NCI-H526 treated with DMSO at 0.1 percent for 48 hours (cell line): Measurements from ENCODE around the gene IL18BP.

ENCODE experiments used
- DNase-seq: peaks from one replicate; lab custom pipeline; 2025; lab: John Stamatoyannopoulos, UW

IL18BP gene

DNA sequence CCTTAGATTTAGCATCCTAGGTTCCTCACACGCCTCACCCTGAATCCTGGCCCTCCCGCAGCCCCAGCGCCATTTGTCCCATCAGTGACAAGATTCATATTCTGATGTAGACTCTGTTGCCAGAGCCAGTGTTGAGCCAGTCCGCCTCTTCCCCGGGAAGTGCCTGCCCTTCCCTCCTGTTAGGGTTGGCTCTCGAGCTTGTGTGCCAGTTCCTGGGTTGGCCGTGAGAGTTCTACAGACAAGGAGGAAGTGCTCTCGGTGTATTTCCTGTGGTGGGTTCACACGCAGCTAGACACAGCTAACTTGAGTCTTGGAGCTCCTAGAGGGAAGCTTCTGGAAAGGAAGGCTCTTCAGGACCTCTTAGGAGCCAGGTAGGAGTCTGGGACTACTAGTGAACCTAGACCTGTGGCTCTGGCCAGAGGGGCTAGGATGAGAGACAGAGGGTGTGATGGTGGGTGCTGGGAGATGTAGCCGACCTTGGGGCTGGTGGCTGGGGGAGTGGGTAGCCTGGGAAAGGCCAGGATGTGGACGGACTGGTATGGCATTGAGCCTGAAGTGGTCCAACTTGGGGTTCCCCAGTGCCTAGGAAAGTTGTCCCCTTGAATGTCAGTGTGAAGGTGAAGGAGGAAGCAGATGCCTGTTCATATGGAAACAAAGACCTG, at the start of gene IL18BP:
TSS of gene IL18BP (plus strand) at position 261 of the 662 bp plus-strand sequence. CDS start 1,076 bp downstream, outside the sequence.
- no peak for DNase-seq

DNA sequence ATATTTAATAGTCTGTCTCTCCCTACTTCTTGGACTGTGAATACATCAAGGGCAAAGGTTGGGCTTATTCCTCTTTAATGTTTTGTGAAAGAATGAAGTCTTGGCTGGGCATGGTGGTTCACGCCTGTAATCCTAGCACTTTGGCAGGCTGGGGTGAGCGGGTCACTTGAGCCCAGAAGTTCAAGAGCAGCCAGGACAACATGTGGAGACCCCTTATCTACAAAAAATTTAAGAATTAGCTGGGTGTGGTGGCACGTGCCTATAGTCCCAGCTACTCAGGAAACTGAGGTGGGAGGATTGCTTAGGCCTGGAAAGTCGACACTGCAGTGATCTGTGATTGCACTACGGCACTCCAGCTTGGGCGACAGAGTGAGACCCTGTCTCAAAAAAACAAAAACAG, 49.7 kb upstream of the IL18BP start:
- DNase-seq: no peak

DNA sequence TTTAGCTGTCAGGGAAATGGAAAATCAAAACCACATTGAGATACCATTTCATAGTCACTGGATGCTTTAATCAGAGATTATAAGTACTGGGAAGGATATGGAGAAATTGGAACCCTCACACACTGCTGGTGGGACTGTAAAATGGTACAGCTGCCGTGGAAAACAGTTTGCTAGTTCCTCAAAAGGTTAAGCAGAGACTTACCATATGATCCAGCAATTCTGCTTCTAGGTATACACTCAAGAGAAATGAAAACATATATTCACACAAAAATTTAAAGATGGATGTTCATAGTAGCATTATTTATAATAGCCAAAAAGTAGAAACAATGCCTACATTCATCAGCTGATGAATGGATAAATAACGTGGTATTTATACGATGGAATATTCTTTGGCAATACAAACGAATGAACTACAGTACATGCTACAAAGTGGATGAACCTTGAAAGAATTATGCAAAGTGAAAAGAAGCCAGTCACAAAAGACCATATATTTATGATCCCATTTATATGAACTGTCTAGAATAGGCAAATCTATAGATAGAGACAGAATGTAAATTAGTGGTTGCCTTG, 46.9 kb upstream of the IL18BP start:
- DNase-seq: peak; percentile 97

DNA sequence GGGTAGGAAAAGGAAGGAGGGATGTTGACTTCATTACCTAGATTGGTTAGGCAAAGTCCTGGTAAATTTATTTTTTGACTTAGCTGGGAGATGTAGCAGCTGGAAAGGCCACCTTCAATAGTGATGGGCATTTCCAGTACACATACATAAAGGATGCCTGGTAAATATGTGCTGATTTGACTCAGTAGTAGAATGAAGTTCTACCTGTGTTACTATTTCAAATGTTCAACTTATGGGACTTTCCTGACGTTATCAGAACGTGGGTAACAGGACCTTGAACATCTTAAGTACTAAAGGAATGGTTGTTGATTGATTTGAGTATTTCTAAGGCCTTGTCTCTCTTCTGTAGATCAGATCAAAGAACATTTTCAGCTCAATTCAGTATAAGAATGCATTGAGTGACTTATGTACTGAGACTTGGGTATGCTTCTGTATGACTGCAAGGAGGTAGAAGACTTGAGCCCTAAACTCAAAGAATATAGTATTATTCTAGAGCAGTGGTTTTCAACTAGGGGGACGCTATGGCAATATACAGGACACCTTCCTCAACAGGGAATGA, 42.7 kb upstream of the IL18BP start:
- no peak for DNase-seq

DNA sequence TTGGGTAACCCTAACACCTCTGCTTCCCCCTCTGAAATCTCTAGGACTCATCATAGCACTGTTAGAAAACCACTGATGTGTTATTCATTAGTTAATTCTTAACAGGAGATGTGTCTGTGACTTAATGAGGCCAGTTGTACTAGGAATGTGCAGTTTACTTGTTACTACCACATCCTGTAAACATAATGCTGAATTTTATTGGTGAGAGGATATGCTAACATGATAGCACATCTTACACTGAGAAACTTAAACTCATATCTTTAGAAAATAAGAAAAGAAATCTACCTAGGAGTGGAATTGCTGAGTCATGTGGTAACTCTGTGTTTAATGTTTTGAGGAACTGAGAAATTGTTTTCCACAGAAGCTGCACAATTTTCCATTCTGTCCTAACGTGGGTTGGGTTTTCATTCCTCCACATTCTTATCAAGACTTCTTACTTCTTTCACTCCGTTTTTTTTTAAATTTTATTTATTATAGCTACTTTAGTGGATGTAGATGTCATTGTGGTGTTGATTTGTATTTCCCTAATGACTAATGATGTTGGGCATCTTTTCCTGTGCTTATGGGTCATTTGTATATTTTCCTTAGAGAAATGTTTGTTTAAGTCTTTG, 36.2 kb upstream of the IL18BP start:
- no peak for DNase-seq

DNA sequence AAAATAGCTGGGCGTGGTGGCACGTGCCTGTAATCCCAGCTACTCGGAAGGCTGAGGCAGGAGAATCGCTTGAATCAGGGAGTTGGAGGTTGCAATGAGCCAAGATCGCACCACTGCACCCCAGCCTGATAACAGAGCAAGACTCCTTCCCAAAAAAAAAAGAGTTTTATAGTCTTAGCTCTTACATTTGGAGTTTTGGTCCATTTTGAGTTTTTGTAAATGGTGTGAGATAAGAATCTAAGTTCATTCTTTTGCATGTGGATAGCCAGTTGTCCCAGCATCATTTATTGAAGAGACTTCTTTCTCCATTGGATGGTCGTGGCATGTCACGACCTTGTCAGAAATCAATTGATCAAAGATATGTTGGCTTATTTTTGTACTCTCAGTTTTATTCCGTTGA, 35.2 kb upstream of the IL18BP start:
- no peak for DNase-seq

DNA sequence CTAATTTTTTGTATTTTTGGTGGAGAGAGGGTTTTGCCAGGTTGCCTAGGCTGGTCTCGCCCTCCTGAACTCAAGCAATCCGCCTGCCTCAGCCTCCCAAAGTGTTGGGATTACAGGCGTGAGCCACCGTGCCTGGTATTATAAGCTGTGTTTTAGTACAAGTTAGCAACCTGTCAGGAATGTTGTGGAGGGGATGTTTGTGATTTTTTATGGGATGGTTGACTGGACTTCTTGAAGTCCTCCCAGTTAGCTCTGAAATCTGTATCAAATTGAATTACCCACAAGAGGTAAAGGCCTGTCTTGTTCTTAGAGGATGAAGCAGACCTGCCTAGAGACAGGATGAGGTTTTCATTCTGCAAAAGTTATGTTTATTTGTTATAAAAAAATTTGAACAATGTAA, 34.1 kb upstream of the IL18BP start:
- DNase-seq: no peak

DNA sequence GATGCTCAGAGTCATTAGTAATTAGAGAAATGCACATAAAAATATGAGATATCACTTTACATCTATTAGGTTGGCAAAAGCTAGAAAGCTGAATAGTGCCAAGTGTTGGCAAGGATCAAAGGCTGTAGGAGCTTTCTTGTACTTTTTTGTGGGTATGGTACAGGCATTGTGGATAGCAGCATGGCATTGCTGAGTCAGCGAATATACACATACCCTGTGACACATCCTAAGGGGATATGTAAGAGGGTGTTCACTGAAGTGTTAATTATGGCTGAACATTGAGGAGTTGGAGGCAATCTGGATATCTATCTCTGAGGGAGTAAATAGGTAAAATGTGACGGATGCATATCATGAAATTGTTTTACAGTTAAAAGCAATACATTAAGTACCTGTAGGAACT, 27.0 kb upstream of the IL18BP start:
- DNase-seq: no peak

DNA sequence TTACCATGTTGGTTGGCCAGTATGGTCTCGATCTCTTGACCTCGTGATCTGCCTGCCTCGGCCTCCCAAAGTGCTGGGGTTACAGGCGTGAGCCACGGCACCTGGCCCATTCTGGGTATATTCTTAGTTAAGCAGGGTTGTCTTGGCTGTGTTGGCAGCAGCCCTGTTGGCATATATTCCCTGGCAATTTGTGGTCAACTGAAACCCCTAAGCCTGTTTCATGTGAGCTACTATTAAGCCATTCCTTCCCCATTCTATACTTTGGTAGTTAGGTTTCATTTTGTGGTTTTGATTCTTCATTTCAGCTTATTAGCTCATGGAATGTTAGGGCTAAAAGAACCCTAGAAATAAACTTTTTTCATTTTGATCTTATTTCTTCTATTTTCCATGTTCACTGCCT, 22.2 kb upstream of the IL18BP start:
- DNase-seq: no peak

DNA sequence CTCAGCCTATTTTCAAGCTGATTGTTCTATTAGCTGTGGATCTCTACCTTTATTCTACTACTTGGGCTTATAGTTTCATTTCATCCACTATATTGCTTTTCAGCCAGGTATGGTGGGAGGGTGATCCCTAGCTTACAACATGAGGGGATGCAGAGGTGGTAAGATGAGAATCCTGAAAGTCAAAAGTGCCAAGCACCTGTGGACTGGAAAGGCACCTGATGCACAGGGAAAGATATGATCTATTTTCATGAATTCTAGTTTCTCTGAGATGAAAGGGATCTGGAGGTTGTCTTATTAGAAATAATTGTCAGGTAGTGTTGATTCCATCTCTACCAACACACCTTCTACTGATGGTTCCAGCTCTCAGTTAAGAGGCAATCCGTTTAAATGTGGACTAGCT, 21.6 kb upstream of the IL18BP start:
- no peak for DNase-seq

DNA sequence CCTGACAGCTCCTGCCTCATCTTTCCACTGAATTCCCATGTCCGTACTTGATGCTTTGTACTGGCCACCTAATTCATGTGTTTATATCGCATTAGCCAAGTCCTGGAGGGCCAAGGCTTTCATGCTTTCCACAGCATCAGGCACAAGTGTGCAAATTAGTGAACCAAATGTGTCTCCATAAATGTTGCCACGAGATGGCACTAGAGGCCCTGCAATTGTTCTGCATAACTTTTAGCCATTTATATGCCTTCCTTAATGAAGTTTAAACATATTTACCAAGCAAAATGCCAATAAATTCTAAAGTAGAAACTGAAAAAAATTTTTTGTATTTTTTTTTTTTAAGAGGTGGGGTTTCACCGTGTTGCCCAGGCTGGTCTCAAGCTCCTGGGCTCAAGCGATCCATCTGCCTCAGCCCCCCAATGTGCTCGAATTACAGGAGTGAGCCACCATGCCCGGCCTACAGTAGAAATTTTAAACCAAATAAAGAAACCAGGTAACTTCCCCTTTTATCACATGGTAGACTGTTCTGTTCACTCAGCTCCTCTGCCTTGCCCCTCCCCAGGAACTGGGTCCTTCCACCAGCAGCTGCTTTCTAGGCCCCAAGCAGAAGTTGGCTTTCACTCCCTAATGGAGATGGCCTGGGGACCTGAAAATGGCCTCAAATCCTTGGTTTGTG, 20.8 kb upstream of the IL18BP start:
- peak; percentile 46 for DNase-seq

DNA sequence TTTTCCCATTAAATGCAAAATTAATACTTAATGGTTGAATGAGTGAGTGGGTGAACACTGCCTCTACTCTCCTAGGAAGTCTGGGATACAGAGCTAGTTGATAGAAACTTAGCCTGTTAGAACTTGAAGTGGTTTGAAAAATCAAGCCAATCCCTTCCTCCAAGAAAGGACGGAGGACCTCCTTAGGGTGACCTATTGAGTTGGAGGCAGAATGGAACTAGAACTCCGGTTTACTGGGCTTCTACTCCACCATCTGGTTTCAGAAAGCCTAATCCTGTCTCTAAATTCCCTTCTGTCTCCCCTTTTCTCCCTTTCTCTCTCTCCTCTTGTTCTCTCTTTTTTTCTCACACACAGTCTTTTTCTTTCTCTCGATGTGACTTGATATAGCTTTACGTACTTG, 19.6 kb upstream of the IL18BP start:
- no peak for DNase-seq

DNA sequence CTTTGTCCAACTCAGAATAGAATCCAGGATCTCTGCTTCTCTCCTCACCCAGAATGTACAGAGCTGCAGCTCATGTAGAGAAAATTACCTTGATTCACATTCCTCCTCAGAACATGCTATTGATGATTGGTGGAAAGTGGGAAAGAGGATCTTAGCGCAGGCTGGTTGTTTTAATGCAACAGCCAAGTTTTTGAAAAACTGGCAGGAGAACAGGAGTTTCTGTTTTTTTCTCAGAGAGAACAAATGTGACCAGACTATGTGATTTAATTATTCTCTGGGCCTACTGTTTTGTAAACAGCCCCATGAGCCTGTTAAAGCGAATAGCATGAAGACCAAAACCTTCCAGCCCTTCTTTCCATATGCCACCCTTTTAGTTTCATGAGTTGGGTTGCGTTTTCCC, 19.1 kb upstream of the IL18BP start:
- DNase-seq: no peak

DNA sequence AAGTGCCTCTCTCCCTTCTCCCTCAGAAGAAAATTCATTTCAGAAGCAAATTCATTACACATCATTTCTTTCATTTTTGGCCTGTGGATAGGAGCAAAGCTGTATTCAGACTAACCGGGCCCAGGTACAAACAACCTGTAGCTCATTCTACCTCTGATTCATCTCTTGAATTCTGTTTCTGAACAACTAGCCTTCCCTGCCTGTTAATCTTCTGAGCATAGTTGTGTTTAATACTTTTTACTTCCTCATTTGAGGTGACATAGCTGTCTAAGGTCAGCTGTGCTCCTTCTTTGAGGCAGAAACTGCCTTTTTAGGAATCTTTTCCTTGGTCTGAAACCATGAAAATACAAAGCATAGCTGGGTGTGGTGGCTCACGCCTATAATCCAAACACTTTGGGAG, 12.6 kb upstream of the IL18BP start:
- DNase-seq: no peak

DNA sequence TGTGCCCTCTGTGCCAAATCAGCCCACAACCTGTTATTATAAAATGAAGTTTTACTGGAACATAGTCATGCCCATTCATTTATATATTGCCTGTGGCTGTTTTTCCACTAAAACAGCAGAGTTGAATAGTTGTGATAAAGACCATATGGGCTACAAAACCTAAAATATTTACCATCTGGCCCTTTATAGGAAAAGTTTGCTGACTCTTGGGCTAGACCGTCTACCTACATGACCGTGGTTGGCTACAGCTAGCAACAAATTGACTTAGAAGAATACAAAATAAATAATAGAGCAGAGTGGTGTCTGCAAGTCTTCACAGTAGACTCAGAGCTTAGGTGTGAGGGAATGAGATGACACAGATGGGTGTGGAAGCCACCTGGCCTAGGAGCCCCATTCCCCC, 11.2 kb upstream of the IL18BP start:
- DNase-seq: no peak

DNA sequence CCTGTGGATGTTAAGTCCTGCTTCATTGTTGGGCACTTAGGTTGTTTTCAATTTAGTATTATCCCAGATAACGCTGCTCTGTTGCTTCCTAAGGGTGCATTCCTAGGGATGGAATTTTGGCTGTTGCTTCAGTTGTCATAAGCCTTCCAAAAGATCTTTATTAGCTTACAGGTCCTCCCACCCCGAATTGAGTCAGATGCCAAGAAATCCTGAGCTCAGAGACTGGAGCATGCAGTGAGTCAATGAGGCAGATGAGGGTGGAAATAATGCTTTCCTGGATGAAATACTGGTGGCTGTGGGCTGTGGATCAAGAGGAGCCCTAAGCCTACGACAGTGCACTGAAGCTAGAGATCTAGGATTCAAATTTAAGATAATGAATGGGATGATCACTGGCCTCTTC, 10.7 kb upstream of the IL18BP start:
- DNase-seq: no peak

DNA sequence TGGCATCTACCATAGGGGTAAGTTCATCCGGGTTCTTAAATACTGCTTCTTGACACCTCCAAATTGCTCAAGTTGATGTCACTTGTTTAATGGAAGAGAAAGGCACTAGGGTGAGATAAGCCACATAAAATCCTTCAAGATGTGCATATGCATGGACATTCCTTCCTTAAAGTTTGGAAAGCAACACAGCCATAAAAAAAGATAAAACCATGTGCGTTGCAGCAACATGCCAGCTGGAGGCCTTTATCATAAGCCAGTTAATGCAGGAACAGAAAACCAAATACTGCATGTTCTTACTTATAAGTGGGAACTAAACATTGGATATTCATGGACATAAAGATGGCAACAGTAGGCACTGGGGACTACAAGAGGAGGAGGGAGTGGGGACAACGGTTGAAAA, 8.0 kb upstream of the IL18BP start:
- DNase-seq: no peak

DNA sequence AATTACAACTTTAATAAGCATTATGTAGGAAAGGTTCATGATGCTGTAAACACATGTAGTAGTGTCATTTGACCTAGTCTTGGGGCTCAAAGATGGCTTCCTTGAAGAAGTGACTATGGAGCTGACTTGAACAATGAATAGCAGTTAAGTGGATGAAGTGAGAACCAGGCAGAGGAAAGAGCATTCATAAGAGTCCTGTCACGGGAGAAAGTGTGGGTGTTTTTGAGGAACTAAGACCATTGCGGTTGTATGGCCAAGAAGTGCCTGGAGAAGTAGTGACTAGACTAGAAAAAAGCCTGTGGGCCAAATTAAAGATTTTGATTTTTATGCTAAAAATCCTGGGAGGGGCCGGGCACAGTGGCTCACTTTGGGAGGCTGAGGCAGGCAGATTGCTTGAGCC, 7.2 kb upstream of the IL18BP start:
- no peak for DNase-seq

DNA sequence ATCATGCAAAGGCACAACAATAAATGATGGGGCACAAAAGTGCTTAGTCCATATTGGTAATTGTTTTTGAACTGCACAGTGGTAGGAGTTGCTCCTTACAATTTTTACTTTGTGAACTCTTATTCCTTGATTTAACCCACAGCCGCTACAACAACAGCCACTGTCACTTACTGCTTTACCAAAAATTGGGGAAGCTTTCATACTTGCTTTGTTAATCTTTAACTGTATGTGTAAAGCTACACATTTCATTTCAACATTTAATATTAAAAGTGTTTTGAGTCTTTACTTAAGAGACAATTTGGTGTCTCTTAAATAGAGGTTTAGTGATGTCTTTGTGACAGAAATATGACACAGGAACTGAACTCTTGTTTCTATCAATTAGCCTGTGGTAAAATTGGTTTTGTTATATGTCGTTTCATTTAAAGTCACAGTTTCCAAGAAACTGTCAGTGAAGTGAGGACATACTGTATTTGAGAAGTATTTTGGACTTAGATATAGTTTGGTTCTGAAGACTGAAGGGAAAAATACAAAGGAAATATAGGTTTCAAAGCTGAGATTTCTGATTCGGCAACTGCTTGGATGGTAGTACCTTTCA, 6.5 kb upstream of the IL18BP start:
- no peak for DNase-seq

DNA sequence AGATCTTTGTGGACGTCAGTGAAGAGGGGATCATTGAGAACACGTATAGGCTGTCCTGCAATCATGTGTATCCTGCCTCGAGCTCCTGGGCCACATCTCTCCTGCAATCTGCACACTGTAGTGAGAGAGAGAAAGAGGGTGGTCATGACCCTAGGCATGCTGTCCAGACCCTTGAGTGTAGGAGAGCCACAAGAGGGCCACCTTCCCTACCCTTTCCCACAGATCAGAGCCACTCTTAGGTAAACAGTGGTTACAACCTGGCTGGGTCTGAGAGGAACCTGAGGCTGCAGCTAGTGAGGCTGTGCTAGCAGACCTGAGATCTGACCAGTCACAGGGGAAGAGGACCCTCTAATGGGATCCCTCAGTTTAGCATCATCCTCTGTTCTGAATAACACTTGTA, 3.9 kb upstream of the IL18BP start:
- no peak for DNase-seq

DNA sequence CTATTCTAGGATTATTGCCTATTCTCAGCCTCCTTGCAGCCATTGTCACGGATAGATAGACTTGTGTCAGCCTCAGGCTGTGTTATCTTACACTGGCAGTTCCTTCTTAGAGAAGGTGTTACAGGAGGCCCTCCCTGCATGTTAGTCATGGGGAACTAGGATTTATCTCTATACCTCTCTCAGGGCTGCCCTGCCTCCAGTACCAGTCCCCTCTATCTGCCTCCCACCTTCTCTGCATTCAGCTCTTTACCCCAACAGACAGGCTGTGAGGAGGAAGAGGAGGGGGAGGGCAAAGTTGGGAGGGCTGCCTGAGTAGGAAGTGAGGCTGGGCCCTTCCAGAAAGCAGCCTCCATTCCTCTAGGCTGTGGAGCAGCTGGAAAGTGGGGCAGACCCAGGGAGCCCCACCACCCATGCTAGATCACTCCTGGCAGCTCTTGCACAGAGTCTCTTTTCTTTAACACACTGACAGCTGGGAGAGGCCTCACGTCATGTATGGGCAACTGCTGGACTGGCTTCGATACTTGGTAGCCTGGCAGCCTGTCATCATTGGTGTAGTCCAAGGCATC, 2.9 kb upstream of the IL18BP start:
- DNase-seq: no peak

DNA sequence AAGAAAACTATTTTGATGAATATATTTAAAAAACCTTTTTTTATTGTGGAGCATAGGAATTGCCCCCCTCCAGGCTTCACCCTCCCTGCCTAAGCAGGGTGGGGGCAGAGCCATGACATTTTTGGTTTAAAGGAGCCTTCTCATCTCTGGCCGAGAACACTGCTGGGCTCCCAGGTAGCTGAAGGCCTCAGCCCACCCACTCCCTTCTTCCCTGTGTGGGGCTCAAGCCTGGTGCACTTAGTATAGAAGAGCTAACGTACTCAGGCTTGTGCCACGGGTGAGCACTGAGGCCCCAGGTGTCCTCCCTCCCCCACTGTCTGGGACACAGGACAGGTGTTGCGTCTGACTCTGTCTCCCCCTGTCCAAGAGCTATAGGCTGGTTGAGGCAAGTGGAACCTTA, 2.2 kb upstream of the IL18BP start:
- no peak for DNase-seq
